Retina (tissue), 1 donor: ENCODE data around the gene IFRD2.
A peak's percentile ranks its signal among the peaks of the same experiment; 100 is the strongest.

Source experiments
- DNase-seq: peaks from one replicate; pipeline ENCODE4 v3.0.0-alpha.2; 2016

IFRD2 gene

GRCh38 chr3:50292159-50293078 lies at the start of gene IFRD2:
IFRD2 (minus strand) TSS chr3:50292429; CDS start chr3:50292274, 155 bp downstream.
- DNase-seq: peak; percentile 96

- DNase-seq: no peak
Measured at GRCh38 chr3:50341537-50341936, 49.3 kb upstream of the IFRD2 start.

- peak; percentile 46 for DNase-seq
Measured at GRCh38 chr3:50340448-50341329, 48.5 kb upstream of the IFRD2 start, which contains the start of gene RASSF1. RASSF1 (minus strand) TSS chr3:50340836; CDS start chr3:50340805, 31 bp downstream.

- DNase-seq: no peak
Measured at GRCh38 chr3:50340147-50340447, 47.9 kb upstream of the IFRD2 start.

GRCh38 chr3:50339485-50340146 lies 47.4 kb upstream of the IFRD2 start:
- no peak for DNase-seq

GRCh38 chr3:50338965-50339364 lies 46.7 kb upstream of the IFRD2 start:
- no peak for DNase-seq

- DNase-seq: peak; percentile 97
Measured at GRCh38 chr3:50337175-50337861, 45.1 kb upstream of the IFRD2 start.

- no peak for DNase-seq
Measured at GRCh38 chr3:50336452-50337174, 44.4 kb upstream of the IFRD2 start.

- DNase-seq: no peak
Measured at GRCh38 chr3:50334339-50335075, 42.3 kb upstream of the IFRD2 start.

- no peak for DNase-seq
Measured at GRCh38 chr3:50333744-50334328, 41.6 kb upstream of the IFRD2 start.

GRCh38 chr3:50331364-50331907 lies 39.2 kb upstream of the IFRD2 start:
- DNase-seq: no peak

GRCh38 chr3:50330330-50330729 lies 38.1 kb upstream of the IFRD2 start:
- no peak for DNase-seq

GRCh38 chr3:50327943-50328691 lies 35.9 kb upstream of the IFRD2 start, which contains the start of gene TUSC2:
TUSC2 (minus strand) TSS chr3:50328223; CDS start chr3:50328099, 124 bp downstream.
- DNase-seq: peak; percentile 96

GRCh38 chr3:50327129-50327528 lies 34.9 kb upstream of the IFRD2 start:
- DNase-seq: no peak

GRCh38 chr3:50326182-50326541 lies 33.9 kb upstream of the IFRD2 start:
- DNase-seq: no peak

GRCh38 chr3:50325497-50326181 lies 33.4 kb upstream of the IFRD2 start:
- no peak for DNase-seq

GRCh38 chr3:50325113-50325480 lies 32.9 kb upstream of the IFRD2 start:
- DNase-seq: no peak

GRCh38 chr3:50324351-50325112 lies 32.3 kb upstream of the IFRD2 start:
- DNase-seq: peak; percentile 76
